Astrocyte of the hippocampus (primary cell): ENCODE measurements around the gene JAM3.
"Not testable (repeated sequence)": the region's sequence is repeated elsewhere in the genome, so short reads cannot be mapped to it uniquely, and the experiment has no call there.

Source experiments
- DNase-seq: peaks from one replicate; pipeline ENCODE4 v3.0.0; 2011; ENCODE audit warnings: low read depth, low spot score

JAM3 gene

DNA sequence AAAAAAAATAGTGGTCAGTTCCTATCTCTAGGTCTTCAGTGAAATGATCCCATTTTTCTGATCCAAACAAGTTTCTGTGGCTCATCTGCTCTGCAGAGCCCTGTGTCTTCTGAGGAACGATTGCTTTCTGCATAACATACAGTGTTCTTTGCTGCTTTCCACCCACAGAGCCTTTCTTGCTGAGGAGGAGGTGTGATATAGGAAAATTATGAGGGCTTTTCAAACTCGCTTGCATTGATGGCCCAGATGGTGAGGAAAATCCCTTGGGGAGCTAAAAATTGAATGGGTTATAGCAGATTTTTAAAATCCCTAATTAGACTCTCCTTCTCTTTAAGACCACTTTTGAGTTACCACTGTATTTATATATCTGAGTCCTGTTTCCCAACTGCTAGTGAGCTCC is 31.3 kb downstream of the JAM3 start:
- no peak for DNase-seq

DNA sequence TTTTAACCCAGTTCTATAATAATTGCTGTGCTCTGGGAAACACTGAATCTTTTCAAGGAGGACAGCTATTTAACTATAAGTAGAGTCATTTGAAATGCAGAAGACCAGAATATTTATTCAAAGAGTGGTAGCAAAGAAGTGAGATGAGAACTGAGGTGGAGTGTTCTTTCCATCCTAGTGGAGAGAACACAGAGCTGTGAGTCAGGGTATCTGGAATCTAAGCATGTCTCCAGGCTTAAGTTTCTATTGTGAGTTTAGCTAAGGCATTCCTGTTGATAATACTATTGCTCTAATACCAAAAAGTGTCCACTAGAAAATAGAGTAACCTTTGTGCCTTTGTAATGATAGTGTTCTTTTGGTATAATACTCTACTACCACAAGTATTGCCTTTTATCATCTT is 32.4 kb downstream of the JAM3 start:
- peak; percentile 69 for DNase-seq

DNA sequence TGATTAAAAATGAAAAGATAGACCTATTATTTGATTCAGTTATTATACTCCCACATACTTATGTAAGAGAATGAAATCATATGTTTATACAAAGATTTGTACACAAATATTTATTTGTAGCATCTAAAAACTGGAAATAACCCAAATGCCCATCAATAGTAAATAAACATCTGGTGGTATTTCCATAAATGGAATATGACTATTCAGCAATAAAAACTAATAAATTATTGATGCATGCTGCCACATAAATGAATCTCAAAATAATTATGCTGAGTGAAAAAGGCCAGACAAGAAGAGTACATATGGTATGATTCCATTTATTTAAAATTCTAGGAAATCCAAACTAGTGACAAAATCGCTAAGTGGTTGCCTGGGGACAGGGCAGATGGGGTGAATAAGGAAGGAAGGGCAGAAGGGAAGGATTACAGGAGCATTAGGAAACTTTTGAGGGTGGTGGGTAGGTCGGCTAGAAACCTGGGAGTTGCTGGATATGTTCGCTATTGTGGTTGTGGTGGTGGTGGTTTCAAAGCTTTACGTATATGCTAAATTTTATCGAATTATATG is 41.5 kb downstream of the JAM3 start:
- DNase-seq = no peak

DNA sequence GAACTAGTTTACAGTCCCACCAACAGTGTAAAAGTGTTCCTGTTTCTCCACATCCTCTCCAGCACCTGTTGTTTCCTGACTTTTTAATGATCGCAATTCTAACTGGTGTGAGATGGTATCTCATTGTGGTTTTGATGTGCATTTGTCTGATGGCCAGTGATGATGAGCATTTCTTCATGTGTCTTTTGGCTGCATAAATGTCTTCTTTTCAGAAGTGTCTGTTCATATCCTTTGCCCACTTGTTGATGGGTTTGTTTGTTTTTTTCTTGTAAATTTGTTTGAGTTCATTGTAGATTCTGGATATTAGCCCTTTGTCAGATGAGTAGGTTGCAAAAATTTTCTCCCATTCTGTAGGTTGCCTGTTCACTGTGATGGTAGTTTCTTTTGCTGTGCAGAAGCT is 44.9 kb downstream of the JAM3 start:
- not testable (repeated sequence) for DNase-seq

DNA sequence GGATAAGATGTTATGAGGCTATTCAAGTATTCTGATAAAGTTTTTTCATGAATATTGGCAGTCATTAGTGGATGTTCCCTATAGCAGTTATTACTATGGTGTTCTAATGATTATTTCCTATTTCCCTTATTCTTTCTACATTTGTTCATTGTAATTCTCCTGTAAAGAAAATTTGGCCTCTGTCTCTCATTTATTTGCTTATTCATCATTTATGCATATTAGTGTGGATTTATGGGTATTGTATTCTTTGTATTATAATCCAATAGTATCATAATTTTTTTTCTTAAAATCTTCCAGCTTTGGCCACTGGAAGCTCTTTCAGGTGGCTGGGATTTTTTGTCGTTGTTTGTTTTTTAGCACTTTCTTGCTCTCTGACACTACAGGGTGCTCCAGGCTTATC is 47.3 kb downstream of the JAM3 start:
- DNase-seq = no peak

DNA sequence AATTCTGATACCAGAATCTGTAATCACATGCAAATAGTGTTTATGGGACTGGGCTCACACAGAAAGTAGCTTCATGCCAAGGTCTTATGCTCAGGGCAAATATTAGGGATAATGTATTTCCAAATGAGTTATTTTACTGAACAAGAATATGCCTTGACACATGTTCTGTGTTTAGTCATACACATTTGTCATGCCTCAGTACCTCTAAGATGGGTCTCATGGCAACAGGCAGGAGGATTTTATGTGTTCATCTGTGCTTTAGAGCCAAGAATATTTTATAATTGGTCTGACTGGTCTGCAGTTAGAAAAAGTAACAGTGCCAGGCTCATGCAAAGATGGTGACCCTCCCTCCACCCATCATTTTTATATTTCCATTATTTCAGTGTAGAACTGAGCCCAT is 49.1 kb downstream of the JAM3 start:
- DNase-seq = peak; percentile 31

DNA sequence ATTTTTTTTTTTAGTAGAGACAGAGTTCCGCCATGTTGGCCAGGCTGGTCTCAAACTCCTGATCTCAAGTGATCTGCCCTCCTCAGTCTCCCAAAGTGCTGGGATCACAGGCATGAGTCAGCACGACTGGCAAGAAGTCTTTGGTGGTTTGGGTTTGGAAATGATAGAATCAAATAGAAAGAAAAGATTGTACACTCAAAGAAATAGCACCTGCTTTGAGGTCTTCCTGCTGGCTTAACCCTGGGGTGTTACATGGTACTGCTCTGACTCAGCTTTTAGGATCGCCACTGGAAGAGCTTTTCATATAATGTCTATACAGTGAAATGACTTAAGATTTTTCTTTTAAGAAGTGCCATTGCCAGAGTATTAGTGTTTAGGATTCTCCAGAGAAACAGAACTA is 50.2 kb downstream of the JAM3 start:
- peak; percentile 71 for DNase-seq

DNA sequence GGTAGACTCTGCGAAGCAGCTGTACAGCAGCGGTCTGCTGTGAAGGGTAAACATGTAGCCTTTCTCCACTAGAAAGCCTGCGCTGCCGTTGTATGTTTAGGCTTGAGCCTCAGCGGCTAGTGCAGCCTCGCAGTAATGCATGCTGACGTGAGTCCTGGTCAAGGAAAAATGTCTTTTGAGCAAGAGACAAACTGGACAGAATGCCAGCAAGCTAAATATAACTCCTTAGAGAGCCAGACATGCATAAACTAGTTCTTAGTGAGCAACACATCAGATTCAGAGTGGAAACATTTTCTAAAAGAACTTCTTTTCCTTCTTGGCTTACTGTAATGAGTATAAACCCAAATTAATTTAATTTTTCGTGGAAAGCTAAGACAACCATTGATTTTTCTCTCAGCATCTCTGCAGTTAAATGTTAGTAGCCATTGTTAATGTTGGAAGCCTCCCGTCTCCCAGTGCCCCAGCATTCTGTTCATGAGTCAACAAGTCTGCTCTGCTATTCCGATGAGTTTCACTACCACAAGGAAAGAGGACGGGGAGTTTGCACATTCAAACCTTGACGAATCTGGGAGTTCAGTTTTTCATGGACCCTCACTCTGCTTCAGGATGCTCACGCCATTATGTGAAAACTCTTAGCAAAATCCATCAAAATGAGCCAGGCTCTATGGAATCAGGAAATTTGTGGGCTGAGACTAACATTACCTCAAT is 51.4 kb downstream of the JAM3 start:
- DNase-seq = peak; percentile 96

DNA sequence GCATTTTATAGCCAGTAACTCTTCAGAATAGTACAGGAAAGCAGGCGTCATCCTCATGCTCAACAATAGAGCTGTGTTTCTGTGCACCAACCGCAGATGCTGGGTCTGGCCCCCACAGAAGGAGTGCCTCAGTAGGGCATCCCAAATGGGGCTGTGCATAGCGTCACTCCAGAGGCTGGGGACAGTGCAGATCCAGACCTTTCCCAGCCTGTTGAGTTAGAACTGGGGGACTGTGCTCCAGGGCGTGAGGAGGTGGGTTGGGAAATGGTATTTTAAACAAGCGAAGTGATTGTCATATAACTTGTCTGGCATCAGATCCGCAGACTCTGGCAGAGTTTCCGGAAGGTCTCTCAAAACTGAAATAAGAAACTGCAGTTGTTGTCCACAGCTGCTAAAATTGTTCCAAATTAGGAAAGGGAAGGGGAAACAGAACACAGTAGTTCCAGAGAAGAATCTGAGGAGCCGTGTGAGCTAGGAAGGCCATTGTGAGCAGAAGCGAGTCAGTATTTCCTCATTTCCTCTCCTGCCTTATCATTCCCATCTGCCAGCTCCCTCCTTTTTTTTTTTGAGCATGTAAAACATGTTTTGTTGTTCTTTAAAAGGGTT is 52.2 kb downstream of the JAM3 start:
- DNase-seq = peak; percentile 70

DNA sequence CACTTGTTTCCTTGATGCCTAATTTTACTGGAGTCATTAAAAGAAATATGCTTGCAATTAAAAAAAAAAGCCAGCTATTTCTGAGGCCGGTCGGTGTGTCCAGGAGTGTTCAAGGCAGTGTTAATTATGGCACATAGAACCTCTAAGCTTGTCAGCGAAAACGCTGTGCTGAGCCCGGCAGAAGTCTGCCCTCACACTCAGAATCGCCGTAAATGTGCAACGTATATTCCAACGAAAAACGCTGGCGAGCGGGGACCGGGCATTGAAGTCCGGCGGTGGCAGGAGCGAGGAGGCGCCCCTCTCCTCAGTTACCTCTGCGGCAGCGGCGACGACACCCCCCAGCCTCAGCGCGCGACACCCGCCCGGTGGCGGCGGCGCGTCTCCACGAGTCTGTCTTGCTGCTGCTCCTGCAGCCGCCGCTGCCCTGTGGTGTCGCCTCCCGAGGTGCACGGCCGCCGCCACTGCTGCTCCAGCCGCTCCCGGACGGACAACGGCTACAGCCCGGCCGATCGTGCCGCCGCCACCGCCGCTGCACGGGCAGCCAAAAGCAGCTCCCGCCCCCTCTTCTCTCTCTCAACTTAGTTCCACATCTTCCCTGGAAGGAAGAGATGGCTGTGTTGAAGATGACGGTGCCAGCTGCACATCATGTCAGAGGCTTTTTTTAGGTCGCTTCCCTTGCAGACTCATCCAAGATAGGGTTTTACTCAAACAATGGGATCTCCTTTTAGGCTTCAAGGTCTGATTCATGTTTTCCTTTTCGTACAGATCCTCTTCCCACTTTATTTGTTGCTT is 56.0 kb downstream of the JAM3 start:
- peak; percentile 70 for DNase-seq

DNA sequence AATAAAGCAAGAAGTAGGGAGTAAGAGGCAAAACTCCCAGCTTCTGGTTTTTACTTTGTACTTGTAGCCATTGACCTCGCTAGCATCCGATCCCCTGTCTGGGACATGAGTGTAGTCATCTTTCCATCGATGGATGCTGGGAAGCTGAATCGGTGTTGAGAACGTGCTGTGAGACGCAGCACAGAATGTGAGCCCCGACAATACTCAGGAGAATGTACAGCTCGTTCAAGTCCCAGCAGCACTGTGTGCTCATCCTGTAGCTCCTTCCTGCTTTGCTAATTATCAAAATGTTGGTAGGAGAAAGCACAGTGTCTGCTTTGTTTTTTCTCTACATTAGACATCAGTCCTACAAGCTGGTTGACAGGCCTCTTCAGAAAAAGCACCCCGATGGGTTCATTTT is 56.6 kb downstream of the JAM3 start:
- peak; percentile 35 for DNase-seq

DNA sequence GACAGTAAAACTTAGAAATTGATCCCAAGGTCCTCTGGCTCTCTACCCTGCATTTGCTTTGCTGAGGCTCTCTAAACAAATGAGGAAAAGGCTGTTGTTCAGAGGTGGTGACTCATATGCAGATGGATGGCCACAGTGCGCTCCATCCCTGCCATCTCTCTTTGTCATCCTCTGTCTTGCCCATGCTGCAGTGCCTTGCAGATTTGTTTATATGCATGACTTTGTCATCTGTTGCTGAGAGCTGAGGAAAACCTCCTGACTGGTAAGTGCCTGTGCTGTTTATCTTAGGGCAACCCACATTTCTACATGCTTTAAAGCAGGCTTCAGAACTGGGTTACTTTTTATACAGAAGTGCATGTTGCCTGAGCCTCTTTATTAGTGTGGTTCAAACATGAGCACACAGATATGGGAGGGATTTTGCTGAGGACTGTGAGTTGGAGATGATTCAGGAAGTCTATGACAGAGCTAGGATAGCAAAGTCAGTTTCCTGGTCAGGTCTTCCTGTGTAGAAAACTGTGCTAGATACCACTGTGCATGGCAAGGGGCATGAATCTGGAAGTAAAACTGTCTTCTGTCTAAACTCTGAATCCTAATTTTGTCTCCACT is 57.4 kb downstream of the JAM3 start:
- peak; percentile 85 for DNase-seq

DNA sequence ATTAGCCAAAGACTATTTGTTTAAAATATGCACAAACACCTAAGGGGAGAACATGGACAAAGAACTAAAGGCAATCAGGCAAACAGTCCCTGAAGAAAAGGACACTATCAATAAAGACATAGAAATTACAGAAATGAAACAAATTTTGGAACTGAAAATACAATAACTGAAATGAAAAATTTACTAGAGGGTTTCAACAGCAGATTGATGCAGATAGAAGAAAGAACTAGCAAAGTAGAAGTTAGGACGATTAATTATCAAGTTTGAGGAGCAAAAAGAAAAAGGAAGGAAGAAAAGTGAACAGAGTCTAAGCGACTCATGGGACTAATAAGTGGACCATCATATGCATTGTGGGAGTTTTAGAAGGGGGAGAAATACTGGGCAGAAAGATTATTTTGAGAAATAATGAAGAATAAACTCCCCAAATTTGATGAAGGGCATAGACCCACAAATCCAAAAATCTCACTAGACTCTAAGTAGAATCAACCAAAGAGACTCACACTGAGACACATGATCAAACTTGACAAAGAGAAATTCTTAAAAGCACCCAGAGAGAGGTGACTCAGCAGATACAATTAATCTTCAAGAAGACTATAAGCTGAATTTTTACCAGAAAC is 62.9 kb downstream of the JAM3 start:
- DNase-seq = no peak

DNA sequence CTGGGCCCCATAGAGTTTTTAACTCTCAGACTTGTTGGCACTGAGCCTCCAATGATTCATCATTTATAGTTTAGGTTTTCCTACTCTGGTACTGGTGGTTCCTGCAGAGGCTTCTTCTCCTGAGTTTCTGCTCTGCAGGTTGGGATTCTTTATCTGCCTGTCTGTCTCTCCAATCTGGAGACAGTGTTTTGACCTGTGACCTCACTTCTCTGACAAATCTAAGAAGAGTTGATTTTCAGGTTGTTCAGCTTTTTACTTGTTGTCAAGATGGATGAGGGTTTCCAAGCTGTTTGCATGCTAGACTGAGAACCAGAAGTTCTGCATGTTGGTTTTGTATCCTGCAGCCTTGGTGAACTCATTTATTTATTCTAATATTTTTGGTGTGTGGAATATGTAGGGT is 63.9 kb downstream of the JAM3 start:
- no peak for DNase-seq

DNA sequence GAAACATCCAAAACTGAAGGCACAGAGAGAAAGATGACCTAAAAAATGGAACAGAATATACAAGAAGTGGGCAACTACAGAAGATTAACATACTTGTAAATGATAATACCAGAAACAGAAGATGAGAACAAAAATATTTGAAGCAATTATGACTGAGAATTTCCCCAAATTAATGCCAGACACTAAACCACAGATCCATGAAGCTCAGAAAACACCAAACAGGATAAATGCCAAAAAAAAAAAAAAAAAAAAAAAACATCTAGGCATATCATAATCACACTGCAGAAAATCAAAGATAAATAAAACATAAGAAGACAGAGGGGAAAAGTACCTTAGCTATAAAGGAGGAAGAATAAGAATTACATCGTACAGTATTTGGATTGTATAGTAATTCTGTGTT is 65.3 kb downstream of the JAM3 start:
- no peak for DNase-seq

DNA sequence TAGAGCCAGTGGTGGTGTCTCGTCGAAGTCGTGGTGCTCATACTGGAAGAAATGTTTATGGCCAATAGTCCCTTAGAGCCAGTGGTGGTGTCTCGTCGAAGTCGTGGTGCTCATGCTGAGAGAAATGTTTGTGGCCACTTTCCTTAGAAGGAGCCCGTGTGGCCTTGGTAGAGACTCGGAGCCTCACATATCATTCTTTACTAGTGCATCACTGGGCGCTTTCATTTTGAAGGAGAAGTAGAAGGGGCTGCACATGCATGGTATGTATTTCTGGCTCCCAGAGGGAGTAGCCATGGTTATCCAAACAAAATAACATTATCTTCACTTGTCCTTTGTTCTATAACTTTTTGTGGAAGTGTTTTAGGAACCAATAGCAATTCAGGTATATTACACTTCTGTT is 69.5 kb downstream of the JAM3 start:
- peak; percentile 32 for DNase-seq

DNA sequence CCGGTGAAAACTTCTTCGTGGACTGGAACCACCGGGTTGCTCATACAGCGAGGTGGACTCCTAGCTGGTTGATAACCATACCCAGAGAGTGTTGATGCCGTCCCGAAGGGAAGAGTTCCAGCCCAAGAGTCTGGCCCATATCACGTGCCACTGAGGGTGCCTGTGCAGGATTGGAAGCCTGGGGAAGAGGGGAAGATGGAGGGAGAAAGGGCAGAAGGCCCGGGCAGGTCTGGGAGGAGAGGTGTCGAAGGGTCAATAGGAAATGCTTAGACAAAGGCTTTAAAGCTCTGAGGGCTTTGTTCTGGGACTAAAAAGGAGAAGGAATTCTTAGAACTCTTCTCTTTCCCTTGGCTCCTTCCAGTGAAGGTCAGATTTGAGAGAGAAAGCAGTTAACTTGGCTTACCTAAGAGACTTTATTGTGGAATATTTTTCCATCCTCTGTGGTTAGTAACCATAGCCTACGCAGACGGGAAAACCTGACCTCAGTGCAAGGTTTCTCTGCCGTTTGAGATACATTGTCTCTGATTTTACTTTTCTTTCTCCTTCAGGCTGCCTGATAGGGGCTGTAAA is 70.5 kb downstream of the JAM3 start:
- no peak for DNase-seq

DNA sequence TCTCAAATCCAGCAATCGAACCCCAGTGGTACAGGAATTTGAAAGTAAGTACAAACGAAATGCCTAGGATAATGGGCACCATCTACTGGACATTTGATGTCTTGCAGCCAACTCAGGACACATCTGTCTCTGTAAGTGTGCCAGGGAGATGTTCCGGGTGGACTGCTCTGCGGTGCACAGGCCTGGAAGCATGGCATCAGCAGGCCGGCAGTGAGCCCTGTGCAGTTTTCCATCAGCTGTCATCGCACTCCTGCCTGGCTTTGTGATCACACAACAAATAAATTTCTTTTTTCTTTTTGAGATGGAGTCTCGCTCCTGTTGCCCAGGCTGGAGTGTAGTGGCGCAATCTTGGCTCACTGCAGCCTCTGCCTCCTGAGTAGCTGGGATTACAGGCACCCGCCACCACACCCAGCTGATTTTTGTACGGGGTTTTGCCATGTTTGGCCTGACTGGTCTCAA is 71.0 kb downstream of the JAM3 start:
- DNase-seq = peak; percentile 87

DNA sequence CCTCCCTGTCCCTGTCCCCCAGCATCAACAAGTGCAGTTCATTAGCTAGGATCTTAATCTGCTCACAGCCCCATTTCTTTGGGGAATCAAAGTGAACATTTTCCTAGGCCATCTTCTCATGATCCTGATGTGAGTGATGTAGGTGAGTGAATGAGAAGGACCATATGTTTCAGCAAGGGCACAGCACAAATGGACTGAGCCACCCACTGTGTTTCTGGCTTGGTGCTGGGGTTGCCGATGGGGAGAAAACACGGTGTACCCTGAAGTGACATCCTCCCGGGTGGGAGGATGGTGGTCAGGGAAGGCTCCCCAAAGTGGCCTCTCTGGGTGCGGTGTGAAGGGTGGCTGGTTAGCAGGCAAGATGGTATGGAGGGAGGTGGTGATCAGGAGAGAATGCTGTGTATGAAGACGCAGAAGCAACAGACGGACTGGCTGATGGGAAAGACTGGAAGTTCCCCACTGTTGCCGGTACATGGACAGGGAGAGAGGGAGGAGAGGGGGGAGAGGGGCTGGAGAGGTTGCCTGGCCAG is 72.2 kb downstream of the JAM3 start:
- no peak for DNase-seq

DNA sequence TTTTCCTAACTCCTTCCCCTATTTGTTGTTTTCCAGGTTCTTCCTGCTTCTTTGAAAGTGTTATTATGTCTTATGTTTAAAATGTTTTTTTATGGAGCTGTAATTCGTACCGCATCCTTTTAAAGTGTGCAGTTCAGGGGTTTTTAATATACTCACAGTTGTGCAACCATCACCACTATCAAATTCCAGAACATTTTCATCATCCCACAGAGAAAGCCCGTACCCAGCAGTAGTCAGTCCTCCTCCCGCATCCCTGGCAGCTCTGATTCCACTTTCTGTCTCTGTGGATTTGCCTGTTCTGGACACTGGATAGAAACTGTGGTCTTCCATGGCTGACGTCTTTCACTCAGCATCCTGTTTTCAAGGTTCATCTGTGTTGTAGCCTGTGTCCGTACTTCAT is 73.7 kb downstream of the JAM3 start:
- peak; percentile 23 for DNase-seq

DNA sequence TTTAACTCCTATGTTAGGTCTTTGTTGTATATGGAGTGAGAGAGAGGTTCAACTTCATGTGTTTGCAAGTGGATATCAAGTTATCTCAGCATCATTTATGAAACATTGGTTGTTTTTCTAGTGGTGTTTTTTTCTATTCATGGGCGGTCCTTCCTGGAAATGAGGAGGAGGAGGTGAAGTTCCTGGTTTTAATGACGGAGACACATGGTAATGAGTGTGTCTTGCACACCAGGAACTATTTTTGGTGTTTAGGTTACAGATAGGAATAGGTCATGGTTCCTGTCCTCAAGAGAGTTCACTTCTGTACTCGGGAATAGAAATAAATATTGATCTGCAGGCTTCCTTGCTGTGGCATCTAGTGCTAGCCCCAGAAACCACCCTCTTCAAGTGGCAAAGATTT is 74.9 kb downstream of the JAM3 start:
- DNase-seq = no peak
